ENCODE data around the gene USP37.

GRCh38 chr2:218529990-218530389, 38.2 kb downstream of the USP37 start:
- TF ChIP-seq CTCF (IDR thresholded peaks at IDR 0.05 in 2 of 3, conservative IDR thresholded peaks at IDR 0.05 in 1 of 3; ENCODE audit: borderline replicate concordance in 1 of 3, insufficient read depth in 1 of 3, low read depth in 2 of 3, low read length in 2 of 3) = no peak
- no peak for TF ChIP-seq POLR2A (IDR thresholded peaks at IDR 0.05; ENCODE audit: borderline replicate concordance, extremely low read depth, insufficient read depth, insufficient read length)
- no peak for TF ChIP-seq ZNF274 (IDR thresholded peaks at IDR 0.05; ENCODE audit: low read depth, low read length)
- TF ChIP-seq YY1 (IDR thresholded peaks at IDR 0.05; ENCODE audit: extremely low read depth, insufficient replicate concordance, low read depth, low read length) = no peak
- no peak for TF ChIP-seq REST (IDR thresholded peaks at IDR 0.05; ENCODE audit: low read depth)
- TF ChIP-seq MAX (IDR thresholded peaks at IDR 0.05) = no peak
- no peak for TF ChIP-seq FOSL1 (IDR thresholded peaks at IDR 0.05; ENCODE audit: low read depth)
- no peak for TF ChIP-seq ATF3 (IDR thresholded peaks at IDR 0.05)
- no peak for TF ChIP-seq EZH2 (IDR thresholded peaks at IDR 0.05)
- no peak for TF ChIP-seq EGR1 (IDR thresholded peaks at IDR 0.05; ENCODE audit: low read depth)

Measured in HCT116 (cell line).